ENCODE measurements around the gene KRT81. TPM values are rescaled to one million over a fixed set of nuclear protein-coding genes. Genes with fewer than 3 reads are reported as not detected.
"Not testable (repeated sequence)": the region's sequence is repeated elsewhere in the genome, so short reads cannot be mapped to it uniquely, and the experiment has no call there.

The KRT81 gene
- total and polyA plus RNA-seq, 7 donors = 0.03 to 0.14 TPM; not detected in 5

GRCh38 chr12:52294803-52295202 lies 3.5 kb upstream of the KRT81 start:
- Histone ChIP-seq H3K36me3 (ENCODE audit: insufficient read depth in 1 of 2, low read depth in 1 of 2) (no peaks in the 10 kb centered on the region), H3K4me3 (no peak overlapping the region), H3K27me3 (ENCODE audit: insufficient read depth in 3 of 3, low read length in 2 of 3) (peaks cover 0 to 5% (median 5%) of the 10 kb centered on the region in 3 donors), H3K27ac (no peak overlapping the region), H3K9me3 (no peaks in the 10 kb centered on the region), H3K4me1 (no peaks in the 10 kb centered on the region)
- whole genome bisulfite sequencing, 3 donors = 52 to 70% (median 60%) methylated on average over 1 of the region's 1 CpG
- DNase-seq (no peak), ATAC-seq (no peak)
- intact Hi-C loops (cut with DNase I) = no loop called here
- no peak for TF ChIP-seq CTCF (IDR thresholded peaks at IDR 0.05)

GRCh38 chr12:52293926-52294325 lies 2.6 kb upstream of the KRT81 start:
- ATAC-seq = no peak

GRCh38 chr12:52290483-52291134 lies 725 bp downstream of the KRT81 start:
- H3K9me3 ChIP-seq; intact Hi-C loops (cut with DNase I): not testable (repeated sequence)

More at GRCh38 chr12:52293926-52294325, 2.6 kb upstream of the KRT81 start:
- 84 to 100% (median 84%) methylated on average over 1 of the region's 1 CpG for WGBS, 3 donors
- DNase-seq = no peak
- no peaks in the 10 kb centered on the region for H3K4me1 ChIP-seq
- no peak overlapping the region for H3K27ac ChIP-seq
- H3K27me3 ChIP-seq (ENCODE audit: insufficient read depth in 3 of 3, low read length in 2 of 3) = peaks cover 0 to 5% (median 5%) of the 10 kb centered on the region in 3 donors
- no peak for TF ChIP-seq CTCF (IDR thresholded peaks at IDR 0.05)
- intact Hi-C loops (cut with DNase I) = no loop called here
- H3K36me3 ChIP-seq (ENCODE audit: insufficient read depth in 1 of 2, low read depth in 1 of 2) = no peaks in the 10 kb centered on the region
- no peaks in the 10 kb centered on the region for H3K9me3 ChIP-seq
- H3K4me3 ChIP-seq = no peak overlapping the region

GRCh38 chr12:52287816-52288805 lies 3.2 kb downstream of the KRT81 start:
- intact Hi-C loops (cut with DNase I); DNase-seq; H3K9me3 ChIP-seq; ATAC-seq; H3K4me3 ChIP-seq; H3K4me1 ChIP-seq; H3K27me3 ChIP-seq (ENCODE audit: insufficient read depth in 3 of 3, low read length in 2 of 3); H3K36me3 ChIP-seq (ENCODE audit: insufficient read depth in 1 of 2, low read depth in 1 of 2); H3K27ac ChIP-seq: not testable (repeated sequence)
- 88 to 92% (median 89%) methylated on average over 17 of the region's 17 CpGs for WGBS, 3 donors

More at GRCh38 chr12:52290483-52291134, 725 bp downstream of the KRT81 start:
- WGBS, 3 donors = no CpG with 5 or more reads among the region's 5 CpGs
- ATAC-seq = peak in 1 of 4 donors; percentile 42
- DNase-seq; H3K27ac ChIP-seq; H3K4me1 ChIP-seq; H3K36me3 ChIP-seq (ENCODE audit: insufficient read depth in 1 of 2, low read depth in 1 of 2); H3K27me3 ChIP-seq (ENCODE audit: insufficient read depth in 3 of 3, low read length in 2 of 3); H3K4me3 ChIP-seq: not testable (repeated sequence)

GRCh38 chr12:52286857-52287785 lies 4.2 kb downstream of the KRT81 start:
- H3K36me3 ChIP-seq (ENCODE audit: insufficient read depth in 1 of 2, low read depth in 1 of 2); H3K27ac ChIP-seq; H3K27me3 ChIP-seq (ENCODE audit: insufficient read depth in 3 of 3, low read length in 2 of 3); DNase-seq; H3K4me3 ChIP-seq; H3K4me1 ChIP-seq; H3K9me3 ChIP-seq; ATAC-seq; intact Hi-C loops (cut with DNase I): not testable (repeated sequence)
- WGBS, 3 donors = 88 to 91% (median 89%) methylated on average over 15 to 21 of the region's 21 CpGs
